Vagina (tissue), 2 donors: ENCODE data around the gene DOK6.

ENCODE experiments used
- POLR2A ChIP-seq, 2 donors: fragments of 450-650 bp; IDR thresholded peaks; one replicate each; pipeline ENCODE4 v1.6.1; 2017; ENCODE audit warnings: antibody characterized with exemption in 2 of 2, mild to moderate bottlenecking in 2 of 2, moderate library complexity in 2 of 2
- POLR2AphosphoS5 ChIP-seq, 2 donors: sonication (generic); formaldehyde crosslinking; IDR thresholded peaks; one replicate each; pipeline ENCODE4 v1.9.0; 2017; ENCODE audit warnings: antibody characterized with exemption in 2 of 2, mild to moderate bottlenecking in 2 of 2, low read depth in 1 of 2; ENCODE audit not compliant: insufficient read depth in 1 of 2
- TF ChIP-seq, protein P1 (sequence below), 3 experiments: fragments of 450-650 bp in 2 of 3; fragments of 200-600 bp in 1 of 3; sonication (generic) in 1 of 3; IDR thresholded peaks; one replicate each; pipeline ENCODE4 v1.5.1; 2017 to 2019; ENCODE audit warnings: antibody characterized with exemption in 3 of 3, mild to moderate bottlenecking in 2 of 3, moderate library complexity in 2 of 3

DNA sequence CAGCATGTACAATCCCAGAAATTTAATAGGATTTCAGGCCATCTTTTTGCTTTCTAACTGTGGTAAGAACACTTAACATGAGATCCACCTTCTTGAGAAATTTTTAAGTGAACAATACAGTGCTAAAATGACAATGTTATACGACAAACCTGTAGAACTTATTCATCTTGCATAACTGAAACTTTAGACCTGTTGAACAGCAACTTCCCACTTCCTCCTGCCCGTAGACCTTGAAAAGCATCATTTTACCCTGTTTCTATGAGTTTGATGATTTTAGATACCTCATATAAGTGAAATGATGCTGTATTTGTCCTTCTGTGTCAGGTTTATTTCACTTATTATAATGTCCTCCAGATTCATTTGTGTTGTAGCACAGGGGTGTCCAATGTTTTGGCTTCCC, 418.8 kb downstream of the DOK6 start:
- TF ChIP-seq POLR2A (IDR thresholded peaks at IDR 0.05): no peak
- TF ChIP-seq, protein P1, sequence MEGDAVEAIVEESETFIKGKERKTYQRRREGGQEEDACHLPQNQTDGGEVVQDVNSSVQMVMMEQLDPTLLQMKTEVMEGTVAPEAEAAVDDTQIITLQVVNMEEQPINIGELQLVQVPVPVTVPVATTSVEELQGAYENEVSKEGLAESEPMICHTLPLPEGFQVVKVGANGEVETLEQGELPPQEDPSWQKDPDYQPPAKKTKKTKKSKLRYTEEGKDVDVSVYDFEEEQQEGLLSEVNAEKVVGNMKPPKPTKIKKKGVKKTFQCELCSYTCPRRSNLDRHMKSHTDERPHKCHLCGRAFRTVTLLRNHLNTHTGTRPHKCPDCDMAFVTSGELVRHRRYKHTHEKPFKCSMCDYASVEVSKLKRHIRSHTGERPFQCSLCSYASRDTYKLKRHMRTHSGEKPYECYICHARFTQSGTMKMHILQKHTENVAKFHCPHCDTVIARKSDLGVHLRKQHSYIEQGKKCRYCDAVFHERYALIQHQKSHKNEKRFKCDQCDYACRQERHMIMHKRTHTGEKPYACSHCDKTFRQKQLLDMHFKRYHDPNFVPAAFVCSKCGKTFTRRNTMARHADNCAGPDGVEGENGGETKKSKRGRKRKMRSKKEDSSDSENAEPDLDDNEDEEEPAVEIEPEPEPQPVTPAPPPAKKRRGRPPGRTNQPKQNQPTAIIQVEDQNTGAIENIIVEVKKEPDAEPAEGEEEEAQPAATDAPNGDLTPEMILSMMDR (IDR thresholded peaks at IDR 0.05): no peak
- TF ChIP-seq POLR2AphosphoS5 (IDR thresholded peaks at IDR 0.05; ENCODE audit: insufficient read depth in 1 of 2, low read depth in 1 of 2): no peak
